H1 (cell line): ENCODE measurements around the gene ITGB2. TPM values are rescaled to one million over a fixed set of nuclear protein-coding genes. Genes with fewer than 3 reads are reported as not detected.
A peak's percentile ranks its signal among the peaks of the same experiment; 100 is the strongest.

ENCODE experiments used
- CTCF ChIA-PET: fragments of 300-600 bp; sonication (Branson Sonifier 250); formaldehyde crosslinking; loops from one replicate; lab custom pipeline; 2021; ENCODE audit not compliant: partially characterized antibody; lab: Charles Lee
- POLR2A ChIA-PET: fragments of 300-600 bp; sonication (Branson Sonifier 250); formaldehyde crosslinking; loops from one replicate; lab custom pipeline; 2021; ENCODE audit warnings: inconsistent platforms; ENCODE audit not compliant: partially characterized antibody; lab: Charles Lee
- DNase-seq, 2 experiments: peaks; one replicate each; pipeline versions ENCODE4 v3.0.0 to v3.0.0-alpha.2; 2010 to 2022; ENCODE audit warnings: low spot score in 2 of 2, low read depth in 1 of 2, mixed read lengths in 1 of 2
- FAIRE-seq: peaks from 2 replicates; lab custom pipeline; 2011; peaks lifted over from hg19 to GRCh38; lab: Jason Lieb, UNC
- H2AFZ ChIP-seq: 2 replicates; pipeline ENCODE4 v1.8.1; 2012; ENCODE audit warnings: low read length, inconsistent platforms
- H2AK5ac ChIP-seq: 2 replicates; pipeline ENCODE4 v1.6.1; 2013; ENCODE audit warnings: low read depth, low read length
- H2BK120ac ChIP-seq: replicated peaks from 2 replicates; pipeline ENCODE3; 2013; ENCODE audit warnings: low read depth, low read length, inconsistent platforms
- H2BK12ac ChIP-seq: 2 replicates; pipeline ENCODE4 v1.6.1; 2013; ENCODE audit warnings: low read depth, low read length
- H2BK15ac ChIP-seq: 2 replicates; pipeline ENCODE4 v1.6.1; 2013; ENCODE audit warnings: low read length
- H2BK20ac ChIP-seq: 2 replicates; pipeline ENCODE4 v1.6.1; 2013; ENCODE audit warnings: low read length
- H2BK5ac ChIP-seq: 2 replicates; pipeline ENCODE4 v1.6.1; 2013; ENCODE audit warnings: low read depth, low read length
- H3K14ac ChIP-seq: 2 replicates; pipeline ENCODE4 v1.6.1; 2013; ENCODE audit warnings: inconsistent platforms; ENCODE audit not compliant: insufficient read length
- H3K18ac ChIP-seq: 2 replicates; pipeline ENCODE4 v1.6.1; 2013; ENCODE audit warnings: low read length; ENCODE audit errors: extremely low read depth
- H3K23ac ChIP-seq: 2 replicates; pipeline ENCODE4 v1.6.1; 2013; ENCODE audit warnings: inconsistent platforms; ENCODE audit not compliant: insufficient read length
- H3K23me2 ChIP-seq: 2 replicates; pipeline ENCODE4 v1.6.1; 2013; ENCODE audit warnings: low read depth, low read length
- H3K27ac ChIP-seq: 2 replicates; pipeline ENCODE4 v1.6.1; 2011; ENCODE audit warnings: low read depth, low read length, inconsistent platforms
- H3K27me3 ChIP-seq, 4 experiments: replicated peaks in 1 of 4; 1 replicate in 1 of 4; 2 replicates in 3 of 4; pipeline versions ENCODE4 v1.6.1 to v1.8.1; 2011 to 2013; ENCODE audit warnings: low read length in 3 of 4, mild to moderate bottlenecking in 3 of 4, inconsistent platforms in 2 of 4, mixed read lengths in 2 of 4, moderate library complexity in 1 of 4; ENCODE audit not compliant: control insufficient read depth in 3 of 4, insufficient read depth in 3 of 4; ENCODE audit errors: extremely low read depth in 1 of 4
- H3K36me3 ChIP-seq, 4 experiments: 2 replicates each; pipeline versions ENCODE4 v1.6.1 to v1.8.1; 2011 to 2013; ENCODE audit warnings: mild to moderate bottlenecking in 4 of 4, low read length in 3 of 4, moderate library complexity in 2 of 4, control low read depth in 1 of 4, inconsistent platforms in 1 of 4; ENCODE audit not compliant: insufficient read depth in 4 of 4, control insufficient read depth in 2 of 4
- H3K4ac ChIP-seq: replicated peaks from 2 replicates; pipeline ENCODE3; 2013; ENCODE audit warnings: low read length, low read depth, mixed read lengths, inconsistent platforms; ENCODE audit not compliant: insufficient read length
- H3K4me1 ChIP-seq, 4 experiments: replicated peaks in 1 of 4; 1 replicate in 1 of 4; 2 replicates in 3 of 4; pipeline versions ENCODE4 v1.6.1 to v1.8.1; 2011 to 2013; ENCODE audit warnings: low read length in 3 of 4, inconsistent platforms in 2 of 4, mixed read lengths in 1 of 4; ENCODE audit not compliant: insufficient read depth in 4 of 4, control insufficient read depth in 3 of 4
- H3K4me2 ChIP-seq, 2 experiments: 2 replicates each; pipeline versions ENCODE4 v1.6.1 to v1.8.1; 2011 to 2013; ENCODE audit warnings: low read depth in 2 of 2, low read length in 2 of 2, control low read depth in 1 of 2, inconsistent platforms in 1 of 2, mild to moderate bottlenecking in 1 of 2; ENCODE audit not compliant: insufficient read depth in 1 of 2
- H3K4me3 ChIP-seq, 4 experiments: fragments of 200-600, 300-600 bp in 1 of 4; sonication (generic), shearing (Covaris generic), sonication (Bioruptor Twin) in 1 of 4; 2 replicates each; pipeline versions ENCODE4 v1.5.1 to v1.8.1; 2011 to 2016; ENCODE audit warnings: low read length in 4 of 4, low read depth in 3 of 4, control low read depth in 2 of 4, inconsistent platforms in 2 of 4, mild to moderate bottlenecking in 2 of 4, mixed read lengths in 1 of 4, moderate library complexity in 1 of 4; ENCODE audit not compliant: insufficient read depth in 2 of 4; ENCODE audit errors: extremely low read depth in 1 of 4
- H3K56ac ChIP-seq: replicated peaks from 2 replicates; pipeline ENCODE3; 2013; ENCODE audit warnings: low read depth, mild to moderate bottlenecking, mixed read lengths, low read length, inconsistent platforms; ENCODE audit not compliant: insufficient read length
- H3K79me1 ChIP-seq: 2 replicates; pipeline ENCODE4 v1.6.1; 2013; ENCODE audit warnings: low read depth, low read length, control low read depth
- H3K79me2 ChIP-seq, 2 experiments: 2 replicates each; pipeline versions ENCODE4 v1.6.1 to v1.8.1; 2012 to 2013; ENCODE audit warnings: low read length in 2 of 2, mild to moderate bottlenecking in 2 of 2, inconsistent platforms in 1 of 2; ENCODE audit not compliant: insufficient read depth in 2 of 2, control insufficient read depth in 1 of 2
- H3K9ac ChIP-seq, 4 experiments: replicated peaks in 1 of 4; 1 replicate in 1 of 4; 2 replicates in 3 of 4; pipeline versions ENCODE4 v1.6.1 to v1.8.1; 2011 to 2013; ENCODE audit warnings: low read depth in 3 of 4, low read length in 3 of 4, control low read depth in 2 of 4, mild to moderate bottlenecking in 2 of 4, moderate library complexity in 2 of 4, inconsistent platforms in 1 of 4; ENCODE audit errors: extremely low read depth in 1 of 4
- H3K9me3 ChIP-seq, 2 experiments: 2 replicates each; pipeline versions ENCODE4 v1.6.1 to v1.8.1; 2012 to 2013; ENCODE audit warnings: mild to moderate bottlenecking in 2 of 2, moderate library complexity in 2 of 2, control low read depth in 1 of 2, inconsistent platforms in 1 of 2, low read depth in 1 of 2, low read length in 1 of 2, mixed read lengths in 1 of 2; ENCODE audit not compliant: insufficient read depth in 2 of 2
- H4K20me1 ChIP-seq, 2 experiments: replicated peaks in 1 of 2; 2 replicates each; pipeline versions ENCODE3 to v1.8.1; 2011 to 2013; ENCODE audit warnings: inconsistent platforms in 2 of 2, low read length in 2 of 2, mild to moderate bottlenecking in 1 of 2; ENCODE audit not compliant: insufficient read depth in 2 of 2, control insufficient read depth in 1 of 2
- H4K5ac ChIP-seq: 2 replicates; pipeline ENCODE4 v1.6.1; 2013; ENCODE audit warnings: low read length, low read depth, mixed read lengths, inconsistent platforms; ENCODE audit not compliant: insufficient read length
- H4K8ac ChIP-seq: 2 replicates; pipeline ENCODE4 v1.8.0; 2013; ENCODE audit warnings: mild to moderate bottlenecking, moderate library complexity, low read length, inconsistent platforms; ENCODE audit not compliant: insufficient read depth; ENCODE audit errors: extremely low read depth
- H4K91ac ChIP-seq: replicated peaks from 2 replicates; pipeline ENCODE3; 2013; ENCODE audit warnings: low read length, mixed read lengths, inconsistent platforms; ENCODE audit not compliant: insufficient read length
- ASH2L ChIP-seq: fragments of 200-600, 300-600 bp; sonication (generic); IDR thresholded peaks from one replicate; pipeline ENCODE4 v1.7.1; 2017; ENCODE audit warnings: low read length
- CHD1 ChIP-seq: IDR thresholded peaks from 2 replicates; pipeline ENCODE4 v1.6.1; 2012; ENCODE audit warnings: low read depth, low read length, improper control_type of control experiment
- EP300 ChIP-seq, 2 experiments: IDR thresholded peaks; 1 replicate in 1 of 2; 2 replicates in 1 of 2; pipeline ENCODE4 v1.6.1; 2011 to 2012; ENCODE audit warnings: low read depth in 2 of 2, low read length in 2 of 2, mild to moderate bottlenecking in 2 of 2, borderline replicate concordance in 1 of 2, inconsistent platforms in 1 of 2, moderate library complexity in 1 of 2
- GABPA ChIP-seq: IDR thresholded peaks from 2 replicates; pipeline ENCODE4 v1.6.1; 2011; ENCODE audit warnings: mild to moderate bottlenecking, low read length, moderate library complexity, borderline replicate concordance; ENCODE audit not compliant: insufficient read depth
- MAFK ChIP-seq: IDR thresholded peaks from 2 replicates; pipeline ENCODE4 v1.6.1; 2012; ENCODE audit warnings: low read depth, mild to moderate bottlenecking, improper control_type of control experiment, low read length
- POLR2A ChIP-seq, 2 experiments: IDR thresholded peaks; 1 replicate in 1 of 2; 2 replicates in 1 of 2; pipeline ENCODE4 v1.6.1; 2011; ENCODE audit warnings: low read depth in 2 of 2, low read length in 2 of 2, mild to moderate bottlenecking in 2 of 2; ENCODE audit errors: control extremely low read depth in 1 of 2
- RNF2 ChIP-seq: fragments of 200-900, 300-1000 bp; sonication (generic); IDR thresholded peaks from 2 replicates; pipeline ENCODE4 v1.7.1; 2016; ENCODE audit warnings: borderline replicate concordance, low read depth, mild to moderate bottlenecking, antibody characterized with exemption, low read length; ENCODE audit not compliant: poor library complexity, severe bottlenecking; ENCODE audit errors: missing control alignments
- RXRA ChIP-seq: IDR thresholded peaks from 2 replicates; pipeline ENCODE4 v1.6.1; 2011; ENCODE audit warnings: low read depth, mild to moderate bottlenecking, low read length, moderate library complexity; ENCODE audit not compliant: insufficient read depth
- SAP30 ChIP-seq: fragments of 300-600 bp; sonication (generic); IDR thresholded peaks from 2 replicates; pipeline ENCODE4 v1.7.1; 2012; ENCODE audit warnings: low read length, moderate library complexity, mild to moderate bottlenecking, inconsistent platforms; ENCODE audit not compliant: insufficient read depth, insufficient replicate concordance
- TBP ChIP-seq: IDR thresholded peaks from 2 replicates; pipeline ENCODE4 v1.6.1; 2011; ENCODE audit warnings: low read depth, low read length, improper control_type of control experiment
- ZNF274 ChIP-seq: IDR thresholded peaks from 2 replicates; pipeline ENCODE4 v1.7.0; 2012; ENCODE audit warnings: low read length, borderline replicate concordance; ENCODE audit errors: extremely low read depth
- WGBS, 2 experiments: shearing (Covaris generic) in 1 of 2; methylation state at CpG; one replicate each; pipeline versions ENCODE4 v1.1.6 to v1.1.7; 2013 to 2015; ENCODE audit warnings: low lambda C conversion rate in 2 of 2, mixed read lengths in 2 of 2, inconsistent platforms in 1 of 2, low coverage in 1 of 2, missing lambda C conversion rate in 1 of 2; ENCODE audit not compliant: insufficient replicate concordance in 2 of 2, insufficient coverage in 1 of 2, insufficient read length in 1 of 2; ENCODE audit errors: extremely low coverage in 1 of 2, missing lambda C conversion rate in 1 of 2; 5-methylcytosine and 5-hydroxymethylcytosine counted together
- polyA plus RNA-seq, 7 experiments: library from polyadenylated mRNA; depleted of rRNA in 3 of 7; stranded (reverse) in 5 of 7; unstranded in 2 of 7; fragments of >200 nt in 5 of 7; fragments of 200-250 nt in 2 of 7; gene quantifications; 1 replicate in 5 of 7; 2 replicates in 1 of 7; 4 replicates in 1 of 7; pipeline versions ENCODE4 v1.2.1 to v1.2.3, GENCODE V29; 2011 to 2013; ENCODE audit warnings: missing spikeins in 2 of 7, mixed read lengths in 2 of 7
- total RNA-seq: library from RNA; stranded (reverse); fragmentation: NEBNext Ultra II Directional; extraction: Animal tissue kit (Norgen Biotek cat#: 25700); gene quantifications from 2 replicates; pipeline ENCODE4 v1.2.1, GENCODE V29; 2021

The ITGB2 gene
- total and polyA plus RNA-seq, 2 of the 8 experiments (the other 6 are each of a cell fraction or from before 2014, with no cell fraction given): 0.24 to 0.63 TPM

DNA sequence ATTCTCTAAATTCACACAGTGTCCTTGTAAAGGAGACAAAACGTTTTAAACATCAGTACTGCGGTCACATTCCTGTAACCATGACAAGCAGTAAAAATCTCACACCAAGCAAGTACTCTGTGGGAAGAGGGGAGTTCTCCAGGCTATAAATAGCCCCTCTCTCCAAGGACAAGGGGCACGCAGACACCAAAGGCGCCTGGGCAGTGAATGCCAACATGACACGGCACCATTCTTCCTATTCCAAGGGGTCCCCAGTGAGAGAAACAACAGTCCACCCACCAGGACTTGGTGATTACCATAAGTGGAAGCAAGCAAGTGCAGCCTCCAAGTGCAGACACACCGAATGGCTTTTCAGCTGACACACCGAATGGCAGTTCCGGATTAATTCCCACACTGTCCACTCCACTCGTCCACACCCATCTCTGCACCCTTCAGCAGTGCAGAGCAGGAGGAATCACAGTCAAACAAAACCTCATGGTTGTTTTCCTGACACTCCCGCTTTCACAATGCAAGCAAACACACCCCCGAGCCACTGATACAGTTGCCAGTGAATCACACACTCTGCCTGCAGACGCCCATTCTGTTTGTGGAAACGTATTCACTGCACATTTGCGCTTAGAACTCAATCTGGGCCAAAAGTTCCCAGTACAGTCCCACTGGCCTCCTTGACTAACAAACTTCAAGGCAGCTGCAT lies 49.0 kb downstream of the ITGB2 start:
- Histone ChIP-seq H3K9ac (peak overlapping the region in 2 of 4 experiments; percentile 34 to 48; a peak in 1 of 7 replicates), H3K9me3 (no peaks in the 10 kb centered on the region), H3K79me1 (peaks cover 21% of the 10 kb centered on the region), H4K8ac (no peak overlapping the region), H3K36me3 (no peaks in the 10 kb centered on the region; a peak in 1 of 8 replicates), H3K14ac (no peak overlapping the region), H3K27me3 (peaks cover 0 to 19% (median 14%) of the 10 kb centered on the region in 4 experiments; a peak in 5 of 7 replicates), H3K18ac (no peak overlapping the region), H2BK15ac (peak overlapping the region; percentile 63; the same call in 1 of the 2 replicates), H2AFZ (no peak overlapping the region), H3K56ac (no peak overlapping the region), H3K27ac (no peak overlapping the region), H2BK5ac (no peak overlapping the region), H4K91ac (no peak overlapping the region), H2BK120ac (no peak overlapping the region), H4K5ac (no peak overlapping the region), H3K4me3 (peak overlapping the region in 3 of 4 experiments; percentile 71 to 95 (median 78); a peak in 3 of 8 replicates), H3K4me1 (peaks cover 6 to 17% (median 12%) of the 10 kb centered on the region in 4 experiments), H4K20me1 (peaks cover 21 to 41% of the 10 kb centered on the region in 2 experiments), H3K4ac (no peak overlapping the region), H2BK20ac (no peak overlapping the region), H3K4me2 (peak overlapping the region; percentile 93 to 95), H3K79me2 (peaks cover 45 to 64% of the 10 kb centered on the region in 2 experiments), H3K23me2 (peaks cover 16% of the 10 kb centered on the region), H2BK12ac (no peak overlapping the region), H2AK5ac (no peak overlapping the region), H3K23ac (no peak overlapping the region)
- DNase-seq (no peak), FAIRE-seq (no peak)
- POLR2A ChIA-PET: interaction anchor here (0.9 to 3.7 kb wide), 10 partner anchors 11 to 328 kb away, joined by 3 to 16 read pairs (median 5); partner anchors contain the start of gene UBE2G2
- 85% methylated on average over 14 of the region's 14 CpGs; no CpG with 5 or more reads in 1 of the 2 experiments for WGBS, 2 experiments
- CTCF ChIA-PET: interaction anchor here (0.6 to 1.2 kb wide), 4 partner anchors 19 to 101 kb away, joined by 3 read pairs; no protein-coding TSS in a partner anchor
- TF ChIP-seq CHD1 (no peak), ASH2L (no peak), ZNF274 (no peak), SAP30 (no peak), MAFK (no peak), RXRA (no peak), RNF2 (no peak), POLR2A (IDR thresholded peaks at IDR 0.05; ENCODE audit: control extremely low read depth in 1 of 2, low read depth in 2 of 2, low read length in 2 of 2) (no peak), EP300 (IDR thresholded peaks at IDR 0.05; ENCODE audit: borderline replicate concordance in 1 of 2, low read depth in 2 of 2, low read length in 2 of 2) (no peak), GABPA (no peak), TBP (no peak)
